ENCODE data around the gene SLCO4C1.

- TF ChIP-seq CTCF (IDR thresholded peaks at IDR 0.05) (no peak), POLR2A (IDR thresholded peaks at IDR 0.05) (no peak)
Observed at GRCh38 chr5:102278231-102278630, 17.9 kb downstream of the SLCO4C1 start.

Data from heart left ventricle (tissue), 13 donors.